HG02610 (cell line): ENCODE measurements around the gene MYBPC1.
"Not testable (repeated sequence)": the region's sequence is repeated elsewhere in the genome, so short reads cannot be mapped to it uniquely, and the experiment has no call there.

Source experiments
- ATAC-seq: cut with Tn5 transposase; IDR thresholded peaks from one replicate; pipeline ENCODE4 v1.9.1; 2021; ENCODE audit warnings: mild to moderate bottlenecking, moderate library complexity; ENCODE audit not compliant: unreplicated experiment

The MYBPC1 gene

GRCh38 chr12:101594700-101595099, at the start of gene MYBPC1:
TSS of gene MYBPC1 (plus strand) at chr12:101594971. CDS start at chr12:101595071, 100 bp downstream.
- ATAC-seq, result no peak

- no peak for ATAC-seq
Measured at GRCh38 chr12:101551362-101552114, 43.2 kb upstream of the MYBPC1 start.

- no peak for ATAC-seq
Measured at GRCh38 chr12:101552277-101552676, 42.5 kb upstream of the MYBPC1 start.

GRCh38 chr12:101557094-101557493, 37.7 kb upstream of the MYBPC1 start:
- ATAC-seq, result no peak

GRCh38 chr12:101558726-101559125, 36.0 kb upstream of the MYBPC1 start:
- not testable (repeated sequence) for ATAC-seq

- ATAC-seq, result no peak
Measured at GRCh38 chr12:101563212-101563611, 31.6 kb upstream of the MYBPC1 start.

GRCh38 chr12:101564912-101565311, 29.9 kb upstream of the MYBPC1 start:
- no peak for ATAC-seq

- no peak for ATAC-seq
Measured at GRCh38 chr12:101566318-101566717, 28.5 kb upstream of the MYBPC1 start.

- ATAC-seq, result no peak
Measured at GRCh38 chr12:101567918-101568317, 26.9 kb upstream of the MYBPC1 start.

GRCh38 chr12:101570047-101570446, 24.7 kb upstream of the MYBPC1 start:
- no peak for ATAC-seq

- no peak for ATAC-seq
Measured at GRCh38 chr12:101571105-101571504, 23.7 kb upstream of the MYBPC1 start.

GRCh38 chr12:101573743-101574142, 21.0 kb upstream of the MYBPC1 start:
- ATAC-seq, result no peak

- ATAC-seq, result no peak
Measured at GRCh38 chr12:101578417-101578816, 16.4 kb upstream of the MYBPC1 start.

GRCh38 chr12:101581190-101581589, 13.6 kb upstream of the MYBPC1 start:
- no peak for ATAC-seq

- ATAC-seq, result no peak
Measured at GRCh38 chr12:101582937-101583336, 11.8 kb upstream of the MYBPC1 start.

GRCh38 chr12:101590383-101590782, 4.4 kb upstream of the MYBPC1 start:
- no peak for ATAC-seq

GRCh38 chr12:101591781-101592180, 3.0 kb upstream of the MYBPC1 start:
- no peak for ATAC-seq

- ATAC-seq, result no peak
Measured at GRCh38 chr12:101592448-101592847, 2.3 kb upstream of the MYBPC1 start.

GRCh38 chr12:101592921-101593320, 1.9 kb upstream of the MYBPC1 start:
- ATAC-seq, result no peak

GRCh38 chr12:101596172-101596571, 1.4 kb downstream of the MYBPC1 start:
- no peak for ATAC-seq

GRCh38 chr12:101597164-101597563, 2.4 kb downstream of the MYBPC1 start:
- no peak for ATAC-seq

- ATAC-seq, result no peak
Measured at GRCh38 chr12:101598483-101598882, 3.7 kb downstream of the MYBPC1 start.

GRCh38 chr12:101599311-101599710, 4.5 kb downstream of the MYBPC1 start:
- ATAC-seq, result no peak
